SIG-M5 (cell line): ENCODE data around the gene PTPRO.

Source experiments
- DNase-seq: peaks from one replicate; lab custom pipeline; 2025; lab: John Stamatoyannopoulos, UW

Gene PTPRO

GRCh38 chr12:15322164-15323061 lies at the start of gene PTPRO:
PTPRO (plus strand) TSS chr12:15322508.
- DNase-seq: no peak

- no peak for DNase-seq
These were observed 48.4 kb upstream of the PTPRO start for GRCh38 chr12:15273896-15274295.

GRCh38 chr12:15274561-15274967 lies 47.7 kb upstream of the PTPRO start:
- DNase-seq: no peak

GRCh38 chr12:15276088-15276698 lies 46.1 kb upstream of the PTPRO start:
- no peak for DNase-seq

- no peak for DNase-seq
These were observed 43.3 kb upstream of the PTPRO start for GRCh38 chr12:15278816-15279658.

GRCh38 chr12:15280930-15281329 lies 41.4 kb upstream of the PTPRO start:
- DNase-seq: no peak

- no peak for DNase-seq
These were observed 33.1 kb upstream of the PTPRO start for GRCh38 chr12:15289192-15289591.

GRCh38 chr12:15293731-15294130 lies 28.6 kb upstream of the PTPRO start:
- DNase-seq: no peak

GRCh38 chr12:15299947-15300346 lies 22.4 kb upstream of the PTPRO start:
- no peak for DNase-seq

- DNase-seq: no peak
These were observed 18.0 kb upstream of the PTPRO start for GRCh38 chr12:15304296-15304695.

GRCh38 chr12:15306605-15307004 lies 15.7 kb upstream of the PTPRO start:
- DNase-seq: no peak

- no peak for DNase-seq
These were observed 15.2 kb upstream of the PTPRO start for GRCh38 chr12:15307079-15307478.

- DNase-seq: no peak
These were observed 3.5 kb upstream of the PTPRO start for GRCh38 chr12:15318841-15319240.

- DNase-seq: no peak
These were observed 1.4 kb upstream of the PTPRO start for GRCh38 chr12:15320881-15321280.

- no peak for DNase-seq
These were observed 1.2 kb downstream of the PTPRO start for GRCh38 chr12:15323480-15323879.

GRCh38 chr12:15329891-15330290 lies 7.6 kb downstream of the PTPRO start:
- DNase-seq: no peak

- DNase-seq: no peak
These were observed 11.9 kb downstream of the PTPRO start for GRCh38 chr12:15334225-15334624.

GRCh38 chr12:15335959-15336358 lies 13.7 kb downstream of the PTPRO start:
- DNase-seq: no peak

GRCh38 chr12:15336768-15337553 lies 14.7 kb downstream of the PTPRO start:
- no peak for DNase-seq

GRCh38 chr12:15341371-15341770 lies 19.1 kb downstream of the PTPRO start:
- DNase-seq: no peak

GRCh38 chr12:15344561-15344960 lies 22.3 kb downstream of the PTPRO start:
- no peak for DNase-seq

- no peak for DNase-seq
These were observed 24.2 kb downstream of the PTPRO start for GRCh38 chr12:15346488-15346887.
